Liver (tissue), 9 donors: ENCODE results near the gene PHF19. TPM values are rescaled to one million over a fixed set of nuclear protein-coding genes. Genes with fewer than 3 reads are reported as not detected.

Experiments
- DNase-seq: peaks from one replicate; pipeline ENCODE4 v3.0.0-alpha.2; 2017; ENCODE audit warnings: low spot score
- H3K27ac ChIP-seq, 2 donors: one replicate each; pipeline ENCODE4 v1.7.0; 2013; ENCODE audit warnings: inconsistent platforms in 2 of 2, low read length in 2 of 2, control low read depth in 1 of 2, low read depth in 1 of 2, mild to moderate bottlenecking in 1 of 2
- H3K27me3 ChIP-seq, 4 donors: one replicate each; pipeline versions ENCODE4 v1.6.1 to v1.7.0; 2013; ENCODE audit warnings: low read length in 3 of 4, inconsistent platforms in 1 of 4, mild to moderate bottlenecking in 1 of 4, moderate library complexity in 1 of 4; ENCODE audit not compliant: control insufficient read depth in 4 of 4, insufficient read depth in 4 of 4
- H3K36me3 ChIP-seq, 4 donors: one replicate each; pipeline versions ENCODE4 v1.6.1 to v1.7.0; 2013; ENCODE audit warnings: low read length in 3 of 4, mild to moderate bottlenecking in 3 of 4, low read depth in 1 of 4, moderate library complexity in 1 of 4; ENCODE audit not compliant: control insufficient read depth in 4 of 4, insufficient read depth in 3 of 4
- H3K4me1 ChIP-seq, 4 donors: one replicate each; pipeline versions ENCODE4 v1.6.1 to v1.7.0; 2013; ENCODE audit warnings: low read length in 3 of 4, mild to moderate bottlenecking in 3 of 4, moderate library complexity in 1 of 4; ENCODE audit not compliant: control insufficient read depth in 4 of 4, insufficient read depth in 4 of 4
- H3K4me3 ChIP-seq, 3 donors: one replicate each; pipeline versions ENCODE4 v1.6.1 to v1.7.0; 2013; ENCODE audit warnings: low read length in 3 of 3, control low read depth in 1 of 3, low read depth in 1 of 3, mild to moderate bottlenecking in 1 of 3
- H3K9ac ChIP-seq, 2 donors: one replicate each; pipeline ENCODE4 v1.7.0; 2013; ENCODE audit warnings: low read length in 2 of 2, mild to moderate bottlenecking in 2 of 2, moderate library complexity in 2 of 2, control low read depth in 1 of 2, low read depth in 1 of 2
- H3K9me3 ChIP-seq, 4 donors: one replicate each; pipeline versions ENCODE4 v1.6.1 to v1.7.0; 2013; ENCODE audit warnings: low read length in 3 of 4; ENCODE audit not compliant: control insufficient read depth in 4 of 4
- ATF3 ChIP-seq: IDR thresholded peaks from 2 replicates; pipeline ENCODE4 v1.6.1; 2016; ENCODE audit warnings: antibody characterized with exemption
- EGR1 ChIP-seq, 2 donors: IDR thresholded peaks; 2 replicates each; pipeline ENCODE4 v1.6.1; 2016 to 2018; ENCODE audit warnings: antibody characterized with exemption in 2 of 2, low read depth in 2 of 2
- FOXA2 ChIP-seq: IDR thresholded peaks from 2 replicates; pipeline ENCODE4 v1.6.1; 2016; ENCODE audit warnings: antibody characterized with exemption
- GABPA ChIP-seq, 2 donors: IDR thresholded peaks in 1 of 2; conservative IDR thresholded peaks in 1 of 2; 2 replicates each; pipeline ENCODE4 v1.6.1; 2016; ENCODE audit warnings: antibody characterized with exemption in 2 of 2, mild to moderate bottlenecking in 1 of 2, moderate library complexity in 1 of 2
- HNF4A ChIP-seq, 2 donors: conservative IDR thresholded peaks; 2 replicates each; pipeline ENCODE4 v1.6.1; 2016; ENCODE audit warnings: antibody characterized with exemption in 2 of 2, mild to moderate bottlenecking in 2 of 2
- HNF4G ChIP-seq: IDR thresholded peaks from 2 replicates; pipeline ENCODE4 v1.6.1; 2016; ENCODE audit warnings: antibody characterized with exemption
- JUND ChIP-seq, 2 donors: IDR thresholded peaks; 2 replicates each; pipeline ENCODE4 v1.6.1; 2016; ENCODE audit warnings: antibody characterized with exemption in 2 of 2
- MAX ChIP-seq: IDR thresholded peaks from 2 replicates; pipeline ENCODE4 v1.6.1; 2016; ENCODE audit warnings: antibody characterized with exemption
- NR2F2 ChIP-seq: IDR thresholded peaks from 2 replicates; pipeline ENCODE4 v1.6.1; 2016; ENCODE audit warnings: antibody characterized with exemption
- RAD21 ChIP-seq, 2 donors: IDR thresholded peaks; 2 replicates each; pipeline ENCODE4 v1.6.1; 2016; ENCODE audit warnings: antibody characterized with exemption in 2 of 2, mild to moderate bottlenecking in 2 of 2
- REST ChIP-seq: IDR thresholded peaks from 2 replicates; pipeline ENCODE4 v1.6.1; 2016; ENCODE audit warnings: antibody characterized with exemption, mild to moderate bottlenecking
- RXRA ChIP-seq, 2 donors: IDR thresholded peaks; 2 replicates each; pipeline ENCODE4 v1.6.1; 2017 to 2018; ENCODE audit warnings: antibody characterized with exemption in 2 of 2, mild to moderate bottlenecking in 1 of 2
- SP1 ChIP-seq: IDR thresholded peaks from 2 replicates; pipeline ENCODE4 v1.6.1; 2018; ENCODE audit warnings: antibody characterized with exemption, mild to moderate bottlenecking
- TAF1 ChIP-seq: conservative IDR thresholded peaks from 2 replicates; pipeline ENCODE4 v1.6.1; 2016; ENCODE audit warnings: antibody characterized with exemption, mild to moderate bottlenecking
- YY1 ChIP-seq: IDR thresholded peaks from 2 replicates; pipeline ENCODE4 v1.6.1; 2016; ENCODE audit warnings: antibody characterized with exemption, mild to moderate bottlenecking
- ZBTB33 ChIP-seq: IDR thresholded peaks from 2 replicates; pipeline ENCODE4 v1.6.1; 2016; ENCODE audit warnings: antibody characterized with exemption
- WGBS: extraction: QIAGEN DNeasy Blood & Tissue Kit; methylation state at CpG from one replicate; pipeline ENCODE4 v1.1.7; 2013; 5-methylcytosine and 5-hydroxymethylcytosine counted together
- polyA plus RNA-seq, 2 donors: library from polyadenylated mRNA; stranded (reverse) in 1 of 2; unstranded in 1 of 2; fragments of 200-250 nt in 1 of 2; fragments of >200 nt in 1 of 2; fragmentation: Nextera tagmentation in 1 of 2; extraction: Ambion mirVana in 1 of 2; gene quantifications; one replicate each; pipeline versions ENCODE4 v1.2.1 to v1.2.3, GENCODE V29; 2013 to 2015
- total RNA-seq, 2 donors: library from RNA; depleted of rRNA; stranded (reverse); fragments of >200 nt; gene quantifications; one replicate each; pipeline ENCODE4 v1.2.3, GENCODE V29; 2014
- donor health status: healthy.
- donor health status: healthy.
- donor health status: healthy.
- donor health status: healthy.
- donor health status: healthy.

The PHF19 gene
- total and polyA plus RNA-seq, 4 donors = 1.9 to 16.0 (median 3.5) TPM

GRCh38 chr9:120865809-120866208 lies 11.2 kb downstream of the PHF19 start:
- Histone ChIP-seq H3K4me3 (no peak overlapping the region), H3K36me3 (peaks cover 0 to 6% (median 1%) of the 10 kb centered on the region in 4 donors), H3K27ac (no peak overlapping the region), H3K9ac (no peak overlapping the region), H3K9me3 (no peaks in the 10 kb centered on the region), H3K4me1 (peaks cover 0 to 11% (median 6%) of the 10 kb centered on the region in 4 donors), H3K27me3 (no peaks in the 10 kb centered on the region)
- 85% methylated on average over 5 of the region's 5 CpGs for WGBS
- DNase-seq = no peak
- TF ChIP-seq YY1 (no peak), ZBTB33 (no peak), JUND (IDR thresholded peaks at IDR 0.05) (no peak), RAD21 (IDR thresholded peaks at IDR 0.05) (no peak), ATF3 (no peak), HNF4A (conservative IDR thresholded peaks at IDR 0.05) (no peak), MAX (no peak), FOXA2 (no peak), SP1 (no peak), GABPA (IDR thresholded peaks at IDR 0.05 in 1 of 2, conservative IDR thresholded peaks at IDR 0.05 in 1 of 2) (no peak), TAF1 (no peak)

GRCh38 chr9:120865176-120865575 lies 11.8 kb downstream of the PHF19 start:
- Histone ChIP-seq H3K4me1 (peaks cover 0 to 11% (median 6%) of the 10 kb centered on the region in 4 donors), H3K27me3 (no peaks in the 10 kb centered on the region), H3K9ac (no peak overlapping the region), H3K4me3 (no peak overlapping the region), H3K9me3 (no peaks in the 10 kb centered on the region), H3K27ac (no peak overlapping the region), H3K36me3 (peaks cover 0 to 9% (median 1%) of the 10 kb centered on the region in 4 donors)
- TF ChIP-seq NR2F2 = no peak
- WGBS = 93% methylated on average over 5 of the region's 5 CpGs
- DNase-seq = no peak

GRCh38 chr9:120864719-120865118 lies 12.3 kb downstream of the PHF19 start:
- H3K27ac ChIP-seq = no peak overlapping the region
- WGBS = 96% methylated on average over 5 of the region's 5 CpGs
- no peaks in the 10 kb centered on the region for H3K27me3 ChIP-seq
- peaks cover 0 to 11% (median 1%) of the 10 kb centered on the region in 4 donors for H3K36me3 ChIP-seq
- H3K9ac ChIP-seq = no peak overlapping the region
- no peak for DNase-seq
- no peak overlapping the region for H3K4me3 ChIP-seq
- TF ChIP-seq NR2F2 (no peak), RXRA (IDR thresholded peaks at IDR 0.05) (no peak), MAX (no peak), ZBTB33 (no peak), SP1 (no peak), HNF4A (conservative IDR thresholded peaks at IDR 0.05) (no peak), YY1 (no peak), TAF1 (no peak), GABPA (IDR thresholded peaks at IDR 0.05 in 1 of 2, conservative IDR thresholded peaks at IDR 0.05 in 1 of 2) (no peak), RAD21 (IDR thresholded peaks at IDR 0.05) (no peak), EGR1 (IDR thresholded peaks at IDR 0.05; ENCODE audit: low read depth in 2 of 2) (no peak), REST (no peak), FOXA2 (no peak), JUND (IDR thresholded peaks at IDR 0.05) (no peak), ATF3 (no peak), HNF4G (no peak)
- H3K4me1 ChIP-seq = peaks cover 0 to 11% (median 6%) of the 10 kb centered on the region in 4 donors
- H3K9me3 ChIP-seq = no peaks in the 10 kb centered on the region
